GM15510 (cell line): ENCODE results near the gene RASIP1.

ENCODE experiments used
- POLR2A ChIP-seq: IDR thresholded peaks from 3 replicates; pipeline ENCODE4 v1.6.1; 2011; ENCODE audit warnings: borderline replicate concordance; ENCODE audit not compliant: insufficient read length; ENCODE audit errors: extremely low read depth

RASIP1 gene

DNA sequence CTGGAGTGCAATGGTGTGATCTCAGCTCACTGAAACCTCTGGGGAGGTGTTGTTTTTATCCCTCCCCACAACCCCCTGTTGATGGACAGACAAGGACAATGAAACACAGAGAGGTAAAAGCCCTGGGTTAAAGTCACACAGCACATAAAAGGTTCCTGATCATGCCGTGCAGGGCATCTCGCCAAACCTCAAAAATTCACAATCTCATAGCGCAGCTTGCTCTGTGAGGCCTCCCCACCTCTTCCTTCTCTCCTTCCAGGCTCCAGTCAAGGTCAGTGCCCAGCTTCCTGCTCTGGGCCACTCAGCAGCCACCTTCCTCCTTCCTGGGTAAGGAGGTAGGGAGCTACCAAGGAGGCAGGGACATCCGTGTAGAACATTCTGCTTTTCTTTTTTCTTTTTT lies 42.4 kb downstream of the RASIP1 start:
- TF ChIP-seq POLR2A = no peak

DNA sequence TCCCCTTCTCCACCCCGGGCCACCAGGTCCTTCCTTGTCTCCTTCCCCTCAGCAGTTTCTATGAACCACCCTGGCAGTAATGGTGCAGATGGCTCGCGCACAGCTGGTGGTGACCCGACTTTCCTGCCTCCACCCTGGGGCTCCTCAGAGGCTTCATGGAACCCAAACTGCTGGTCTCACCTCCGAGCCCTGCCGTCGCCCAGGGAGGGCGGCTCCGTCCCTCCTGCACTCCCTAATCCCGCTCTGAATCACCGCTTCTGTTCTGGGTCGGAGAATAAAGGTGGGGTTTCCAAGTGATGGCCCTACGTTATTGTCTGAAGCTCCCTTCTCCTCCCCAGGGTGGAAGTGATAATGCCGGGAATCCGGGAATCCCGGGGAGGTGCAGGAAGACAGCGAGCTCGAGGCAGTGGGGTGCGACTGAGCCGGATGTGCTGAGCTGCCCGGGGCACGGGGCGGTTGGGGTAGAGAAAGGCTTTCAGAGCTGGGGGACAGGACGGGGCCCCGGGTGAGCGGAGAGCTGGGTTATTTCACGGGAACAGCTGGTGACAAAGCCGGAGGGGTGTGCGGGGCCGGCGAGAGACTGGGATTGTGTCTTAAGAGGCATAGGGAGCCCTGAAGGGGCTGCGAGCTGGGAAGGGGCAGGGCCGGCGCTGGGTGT lies 43.9 kb downstream of the RASIP1 start:
- TF ChIP-seq POLR2A = no peak

DNA sequence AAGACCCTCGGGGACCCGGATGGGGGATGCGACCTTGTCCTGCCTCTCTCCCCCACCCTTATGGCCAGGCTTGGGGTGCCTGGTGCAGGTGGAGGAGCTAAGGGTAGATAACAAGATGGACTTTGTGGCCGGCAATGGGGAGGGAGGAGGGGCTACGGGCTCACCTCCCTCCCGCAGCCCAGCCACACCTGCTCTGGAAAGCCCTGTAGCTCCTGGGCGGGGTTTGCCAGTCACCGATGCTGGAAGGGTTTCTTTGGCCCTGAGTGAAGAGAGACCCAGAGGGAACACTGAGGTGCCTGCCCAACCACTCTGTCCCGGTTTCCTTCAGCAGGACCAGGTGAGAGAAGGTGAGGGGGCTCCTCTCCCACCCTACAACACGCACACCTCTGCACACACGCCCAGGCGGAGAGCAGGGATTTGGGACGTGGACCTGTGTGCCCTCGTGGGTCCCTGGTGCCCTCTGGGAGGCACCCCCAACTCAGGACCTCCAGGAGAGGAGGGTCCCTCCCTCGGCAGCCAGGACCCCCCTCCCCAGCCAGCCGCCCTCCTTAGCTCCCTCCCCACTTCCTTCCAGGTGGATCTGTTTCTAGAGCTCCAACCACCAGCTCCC lies 44.6 kb downstream of the RASIP1 start, which contains the start of gene FUT2:
Gene FUT2 (plus strand): TSS at position 229 of the 610 bp plus-strand sequence. CDS start 6,986 bp downstream, outside the sequence.
- no peak for TF ChIP-seq POLR2A

DNA sequence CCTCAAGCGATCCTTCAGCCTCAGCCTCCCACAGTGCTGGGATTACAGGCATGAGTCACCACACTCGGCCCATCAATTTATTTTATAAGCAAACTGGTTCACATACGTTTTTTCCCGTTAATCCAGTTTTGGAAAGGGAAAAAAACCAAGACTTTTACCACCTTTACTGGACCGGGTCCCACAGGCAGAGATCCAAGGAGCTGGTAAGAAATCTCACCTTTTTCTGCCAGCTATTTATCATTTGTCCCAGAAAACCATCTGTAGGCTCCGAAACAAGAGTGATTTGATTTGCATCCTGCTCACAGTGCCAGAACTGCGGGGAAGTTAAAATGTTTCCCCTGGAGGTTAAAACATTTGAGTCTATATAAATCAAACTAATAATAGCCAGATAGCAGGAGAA lies 51.0 kb downstream of the RASIP1 start:
- TF ChIP-seq POLR2A = no peak

DNA sequence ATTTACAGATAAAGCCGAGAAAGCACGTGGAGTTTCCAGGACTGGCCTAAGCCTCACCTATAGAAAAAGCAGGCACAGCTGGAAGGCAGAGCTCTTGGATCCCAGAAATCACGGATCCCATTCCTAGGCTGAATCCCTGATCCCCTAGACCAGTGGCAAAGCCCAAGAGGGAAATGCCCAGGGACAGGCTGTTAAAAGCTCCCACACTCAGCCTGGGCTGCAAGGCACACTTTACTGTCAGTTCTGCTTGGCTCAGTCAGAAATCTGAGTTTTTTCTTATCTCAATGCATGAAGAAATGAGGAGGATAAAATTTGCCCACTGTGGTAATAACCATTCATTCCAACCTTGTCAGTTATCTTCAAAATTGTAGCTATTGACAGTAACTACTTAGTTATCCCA lies 52.6 kb downstream of the RASIP1 start:
- TF ChIP-seq POLR2A = no peak

DNA sequence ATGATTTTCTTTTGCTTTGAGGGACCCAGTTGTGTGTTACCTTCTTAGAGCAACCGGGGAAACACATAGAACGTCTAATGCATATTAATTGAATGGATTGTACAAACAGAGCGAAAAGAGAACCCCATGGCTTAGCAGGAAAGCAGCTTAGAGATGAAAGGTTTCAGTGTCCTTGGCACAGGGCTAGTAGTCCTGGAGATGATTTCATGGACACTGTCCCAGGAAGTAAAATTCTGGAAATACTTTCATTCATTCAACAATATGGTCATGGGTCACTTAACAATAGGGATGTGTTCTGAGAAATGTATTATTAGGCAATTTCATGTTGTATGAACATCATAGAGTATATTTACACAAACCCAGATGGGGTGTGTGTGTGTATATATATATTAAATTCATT lies 54.3 kb downstream of the RASIP1 start:
- TF ChIP-seq POLR2A = no peak

DNA sequence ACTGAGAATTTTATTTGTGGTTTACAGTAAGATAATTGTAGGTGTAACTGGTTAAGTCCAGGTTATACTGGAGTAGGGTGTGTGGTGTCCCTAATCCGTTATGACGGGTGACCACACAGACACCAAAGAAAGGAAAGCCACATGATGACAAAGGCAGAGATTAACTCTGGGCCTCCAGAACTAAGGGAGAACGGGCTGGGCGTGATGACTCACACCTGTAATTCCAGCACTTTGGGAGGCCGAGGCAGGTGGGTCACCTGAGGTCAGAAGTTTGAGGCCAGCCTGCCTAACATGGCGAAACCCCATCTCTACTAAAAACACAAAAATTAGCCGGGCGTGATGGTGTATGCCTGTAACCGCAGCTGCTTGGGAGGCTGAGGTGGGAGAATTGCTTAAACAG lies 54.8 kb downstream of the RASIP1 start:
- TF ChIP-seq POLR2A = no peak

DNA sequence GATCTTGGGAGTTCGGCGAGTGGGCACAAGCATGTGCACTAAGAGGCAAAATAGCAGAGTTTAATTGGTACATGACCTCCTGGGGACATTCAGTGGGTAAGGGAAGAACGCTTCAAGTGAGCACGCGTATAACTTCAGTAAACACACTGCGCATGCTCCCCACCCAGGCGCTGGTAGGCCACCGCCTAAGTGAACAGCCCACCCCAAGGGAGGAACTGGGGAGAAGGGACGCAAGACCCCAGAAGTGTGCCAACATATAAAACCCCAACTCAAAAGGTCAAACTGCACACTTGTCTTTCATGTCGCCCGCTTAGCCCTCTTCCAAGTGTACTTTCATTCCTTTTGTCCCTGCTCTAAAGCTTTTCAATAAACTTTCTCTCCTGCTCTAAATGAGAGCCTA lies 57.1 kb downstream of the RASIP1 start:
- TF ChIP-seq POLR2A = no peak

DNA sequence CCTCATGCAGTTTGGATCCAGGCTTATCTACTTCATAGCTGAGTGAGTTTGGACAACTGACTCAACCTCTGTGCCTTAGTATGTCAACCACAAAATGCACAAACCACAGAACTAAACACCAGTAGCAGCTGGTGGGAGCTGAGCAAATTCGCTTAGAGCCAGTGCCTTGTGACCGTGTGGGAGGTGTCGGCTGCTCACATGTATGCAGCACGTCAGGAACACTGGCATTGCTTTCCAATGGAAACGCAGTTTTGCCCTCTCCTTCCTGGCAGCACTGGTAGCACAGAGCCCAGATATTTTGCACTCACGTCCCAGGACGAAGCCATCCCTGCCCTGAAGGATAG lies 59.3 kb downstream of the RASIP1 start:
- TF ChIP-seq POLR2A = no peak

DNA sequence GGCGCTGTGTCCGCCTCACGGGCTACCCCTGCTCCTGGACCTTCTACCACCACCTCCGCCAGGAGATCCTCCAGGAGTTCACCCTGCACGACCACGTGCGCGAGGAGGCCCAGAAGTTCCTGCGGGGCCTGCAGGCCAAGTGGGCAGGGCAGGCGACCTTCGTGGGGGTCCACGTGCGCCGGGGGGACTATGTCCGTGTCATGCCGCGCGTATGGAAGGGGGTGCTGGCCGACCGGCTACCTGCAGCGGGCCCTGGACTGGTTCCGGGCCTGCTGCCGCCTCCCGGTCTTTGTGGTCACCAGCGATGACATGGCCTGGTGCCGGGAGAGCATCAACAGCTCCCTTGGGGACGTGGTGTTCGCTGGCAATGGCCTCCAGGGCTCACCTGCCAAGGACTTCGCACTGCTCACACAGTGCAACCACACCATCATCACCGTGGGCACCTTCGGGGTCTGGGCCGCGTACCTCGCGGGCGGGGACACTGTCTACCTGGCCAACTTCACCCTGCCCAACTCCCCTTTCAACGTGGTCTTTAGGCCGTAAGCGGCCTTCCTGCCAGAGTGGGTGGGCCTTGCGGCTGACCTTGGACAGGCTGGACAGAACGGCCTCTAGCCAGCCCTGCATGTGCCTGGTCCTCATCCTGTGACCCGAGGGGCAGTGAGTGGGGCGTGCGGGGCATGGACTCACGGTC lies 59.8 kb downstream of the RASIP1 start:
- TF ChIP-seq POLR2A = no peak

DNA sequence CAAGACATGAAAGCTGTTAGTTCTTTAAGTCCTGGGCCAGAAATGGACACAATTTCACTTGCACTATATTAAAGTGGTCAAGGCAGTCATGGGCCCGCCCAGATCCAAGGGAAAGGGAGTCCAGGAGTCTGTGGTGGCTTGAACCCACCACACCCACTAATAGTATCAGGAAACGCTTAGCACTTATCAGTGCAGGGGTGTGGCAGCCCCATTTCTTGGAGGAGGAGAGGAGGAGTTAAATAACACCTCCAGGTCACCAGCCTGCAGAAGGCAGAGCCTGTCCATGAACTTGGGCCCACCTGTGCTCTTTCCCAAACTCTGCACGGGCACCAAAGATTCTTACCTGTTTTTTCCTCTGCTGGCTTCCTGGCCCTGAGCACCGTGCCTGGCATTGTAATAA lies 62.2 kb downstream of the RASIP1 start:
- no peak for TF ChIP-seq POLR2A

DNA sequence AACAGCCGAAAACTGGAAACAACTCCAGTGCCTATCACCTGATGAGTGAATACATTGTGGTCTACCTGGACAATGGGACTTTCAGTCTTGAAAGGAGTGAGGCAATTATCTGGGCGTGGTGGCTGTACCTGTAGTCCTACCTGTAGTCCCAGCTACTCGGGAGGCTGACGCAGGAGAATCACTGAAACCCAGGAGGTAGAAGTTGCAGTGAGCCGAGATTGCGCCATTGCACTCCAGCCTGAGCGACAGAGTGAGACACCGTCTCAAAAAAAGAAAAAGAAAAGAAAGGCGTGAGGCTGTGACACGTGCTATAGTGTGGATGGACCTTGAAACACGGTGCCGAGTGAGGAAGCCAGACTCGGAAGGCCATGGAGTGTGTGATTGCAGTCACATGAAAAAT lies 63.5 kb downstream of the RASIP1 start:
- TF ChIP-seq POLR2A = no peak

DNA sequence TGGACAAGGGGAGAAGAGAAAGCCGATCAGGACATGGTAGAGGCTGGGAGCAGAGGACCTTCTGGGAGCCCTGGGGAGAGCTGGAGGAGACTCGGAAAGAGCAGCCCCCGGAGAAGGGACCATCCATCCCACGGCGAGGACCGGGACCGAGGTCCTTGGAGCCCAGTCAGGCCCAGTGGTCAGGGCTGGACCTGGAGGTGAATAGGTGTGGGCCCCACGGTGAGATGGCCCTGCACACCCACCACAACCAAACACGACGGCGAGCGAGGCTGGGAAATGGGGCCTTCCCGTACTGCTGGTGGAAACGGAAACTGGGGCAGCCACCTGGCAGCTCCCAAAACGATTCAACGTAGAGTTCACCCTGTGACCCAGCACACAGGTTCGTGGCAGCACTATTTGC lies 63.9 kb downstream of the RASIP1 start:
- TF ChIP-seq POLR2A = no peak

DNA sequence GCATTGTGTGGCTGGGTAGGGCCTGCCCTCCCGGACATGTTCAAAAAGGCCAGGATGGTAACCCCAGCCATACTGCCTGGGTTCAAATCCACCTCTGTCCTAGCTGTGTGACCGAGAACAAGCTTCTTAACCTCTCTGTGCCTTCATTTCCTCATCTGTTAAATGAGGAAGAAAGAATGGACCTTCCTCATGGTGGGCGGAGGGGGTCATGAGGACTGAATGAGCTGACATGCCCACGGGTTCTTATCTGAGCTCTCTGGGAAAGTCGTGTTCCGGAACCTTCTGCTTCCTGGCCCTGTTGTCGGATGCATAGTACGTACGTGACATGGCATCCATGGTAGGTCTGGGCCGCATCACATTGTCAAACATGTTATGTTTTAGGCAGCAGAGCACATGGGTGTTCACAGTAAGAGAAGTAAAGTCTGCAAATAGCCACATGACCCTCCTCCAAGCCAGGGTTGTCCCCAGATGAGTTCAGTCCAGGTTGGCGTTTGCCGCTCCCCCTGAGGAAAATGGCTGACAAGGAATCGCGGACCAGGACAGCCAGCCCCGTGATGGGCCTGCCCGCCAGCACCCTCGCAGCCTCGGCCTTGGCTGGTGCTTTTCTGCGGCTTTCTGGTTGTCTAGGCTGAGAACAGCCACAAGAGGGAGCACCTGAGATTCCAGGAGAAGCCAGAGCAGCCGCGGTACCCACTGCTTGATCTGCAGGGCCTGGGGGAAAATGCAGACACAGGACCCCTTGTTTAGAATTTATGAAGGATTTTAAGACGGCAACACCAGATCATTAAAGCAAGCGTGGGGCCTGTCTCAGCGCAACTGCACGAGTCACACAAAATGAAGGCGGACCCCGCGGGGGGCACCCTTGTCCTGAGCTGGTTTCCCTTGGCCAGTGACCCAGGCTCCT lies 65.2 kb downstream of the RASIP1 start:
- TF ChIP-seq POLR2A = no peak

DNA sequence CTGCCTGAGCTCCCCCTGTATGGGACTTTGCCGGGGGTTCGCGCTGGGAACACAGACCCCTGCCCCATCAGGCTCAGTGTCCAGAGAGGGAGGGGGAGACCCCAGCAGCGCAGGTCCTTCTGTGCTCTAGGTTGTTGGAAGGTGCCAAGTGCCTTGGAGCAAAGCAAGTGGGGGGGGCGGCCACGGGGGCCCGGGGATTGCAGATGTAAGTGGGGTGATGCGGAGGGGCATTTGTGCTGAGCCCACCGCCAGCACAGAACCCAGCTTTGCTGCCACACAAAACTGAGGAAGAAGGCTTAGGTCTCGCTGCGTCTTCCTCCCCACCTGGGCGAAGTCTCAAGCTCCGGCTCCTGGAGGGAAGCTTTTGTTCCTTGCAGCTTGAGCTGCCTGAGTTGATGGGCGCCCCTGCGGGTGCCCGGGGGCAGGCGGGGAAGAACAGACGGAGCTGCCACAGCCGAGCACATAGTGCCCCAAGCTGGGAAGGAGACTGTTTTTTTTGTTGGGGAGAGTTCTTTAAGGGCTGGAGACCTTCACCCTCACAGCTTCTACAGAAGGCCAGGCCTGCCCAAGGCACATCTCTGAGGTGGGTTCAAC lies 66.1 kb downstream of the RASIP1 start:
- TF ChIP-seq POLR2A = no peak
